ENCODE data around the gene TMPRSS3.
A peak's percentile ranks its signal among the peaks of the same experiment; 100 is the strongest.

The TMPRSS3 gene

DNA sequence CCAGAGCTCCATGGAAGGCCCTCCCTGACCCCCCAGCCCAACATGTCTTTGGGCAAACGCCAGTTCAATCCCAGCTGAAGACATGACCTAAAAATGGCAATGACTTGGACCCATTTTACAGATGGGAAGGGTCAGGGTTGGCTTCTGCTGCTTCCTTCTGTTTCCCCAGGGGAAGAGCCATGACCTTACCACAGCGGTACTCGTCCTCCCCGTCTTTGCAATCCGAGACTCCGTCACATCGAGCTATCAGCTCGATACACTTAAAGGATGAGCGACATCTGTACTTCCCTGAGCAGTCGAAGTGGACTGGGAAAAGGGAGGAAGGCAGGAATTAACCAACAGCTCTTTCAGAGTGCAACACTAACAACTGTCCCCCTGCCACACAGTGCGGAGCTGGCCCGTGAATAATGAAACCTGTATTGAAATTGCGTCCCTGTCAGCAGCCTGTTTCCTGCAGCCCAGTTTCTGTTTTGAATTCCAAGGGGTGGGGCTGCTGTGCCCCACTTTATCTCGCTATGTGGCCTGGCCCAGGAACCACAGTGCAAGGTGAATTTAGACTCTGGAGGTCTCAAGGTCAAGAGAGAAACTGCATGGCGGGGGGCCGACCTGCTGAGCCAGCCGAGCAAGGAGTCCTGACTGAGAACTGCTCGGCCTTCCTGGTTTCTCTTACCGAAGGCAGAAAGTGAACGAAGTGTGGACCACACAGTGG is 7.0 kb downstream of the TMPRSS3 start:
- peak; percentile 7 for DNase-seq (ENCODE audit: low read depth, low spot score)

GRCh38 chr21:42387843-42388340 is 8.0 kb downstream of the TMPRSS3 start:
- DNase-seq (ENCODE audit: low read depth, low spot score) = no peak

- no peak for DNase-seq (ENCODE audit: low read depth, low spot score)
Measured at GRCh38 chr21:42387164-42387563, 8.7 kb downstream of the TMPRSS3 start.

DNA sequence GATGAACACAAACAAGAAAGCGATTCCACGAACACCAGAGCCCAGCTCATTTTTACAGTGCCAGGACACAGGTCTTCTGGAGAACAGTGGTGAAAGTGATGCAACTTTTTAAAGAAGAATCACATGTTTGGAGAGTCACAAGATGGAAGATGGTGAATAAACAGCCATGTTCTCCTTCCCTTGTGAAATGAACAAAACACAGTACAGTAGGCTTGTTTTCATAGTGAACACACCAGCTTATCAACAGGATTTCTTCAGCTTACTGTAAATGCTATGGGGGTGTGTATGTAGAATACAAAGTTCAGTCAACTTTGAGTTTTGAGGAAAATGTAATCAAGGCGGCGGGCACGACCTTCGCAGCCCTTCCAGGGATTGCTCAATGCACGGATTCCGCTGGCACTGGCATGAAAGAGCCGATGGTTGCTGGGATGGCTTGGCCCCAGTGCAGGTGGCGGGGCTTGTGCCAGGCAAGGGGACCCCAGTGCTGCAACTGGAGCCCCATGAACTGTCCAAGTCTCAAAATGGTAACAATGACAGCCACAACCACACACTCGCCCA is 9.7 kb downstream of the TMPRSS3 start:
- no peak for DNase-seq (ENCODE audit: low read depth, low spot score)

GRCh38 chr21:42385619-42386018 is 10.2 kb downstream of the TMPRSS3 start:
- DNase-seq (ENCODE audit: low read depth, low spot score) = no peak

DNA sequence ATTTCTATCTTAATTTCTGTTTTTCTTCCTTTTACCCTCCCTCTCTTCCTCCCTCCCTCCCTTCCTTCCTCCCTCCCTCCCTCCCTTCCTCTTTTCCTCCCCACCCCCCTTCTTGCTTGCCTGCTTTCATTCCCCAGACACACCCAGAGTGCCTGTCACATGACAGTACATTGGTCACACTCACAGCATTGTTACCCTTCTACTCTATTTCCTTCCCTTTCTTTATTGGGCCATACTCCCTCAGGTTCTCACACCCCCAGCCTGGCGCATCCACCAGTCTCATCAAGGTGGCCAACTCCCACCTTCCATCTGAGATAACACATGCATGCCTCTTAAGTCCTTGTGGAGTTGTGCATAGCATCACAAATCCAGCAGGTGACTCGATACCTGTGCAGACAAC is 10.9 kb downstream of the TMPRSS3 start:
- DNase-seq (ENCODE audit: low read depth, low spot score) = no peak

DNA sequence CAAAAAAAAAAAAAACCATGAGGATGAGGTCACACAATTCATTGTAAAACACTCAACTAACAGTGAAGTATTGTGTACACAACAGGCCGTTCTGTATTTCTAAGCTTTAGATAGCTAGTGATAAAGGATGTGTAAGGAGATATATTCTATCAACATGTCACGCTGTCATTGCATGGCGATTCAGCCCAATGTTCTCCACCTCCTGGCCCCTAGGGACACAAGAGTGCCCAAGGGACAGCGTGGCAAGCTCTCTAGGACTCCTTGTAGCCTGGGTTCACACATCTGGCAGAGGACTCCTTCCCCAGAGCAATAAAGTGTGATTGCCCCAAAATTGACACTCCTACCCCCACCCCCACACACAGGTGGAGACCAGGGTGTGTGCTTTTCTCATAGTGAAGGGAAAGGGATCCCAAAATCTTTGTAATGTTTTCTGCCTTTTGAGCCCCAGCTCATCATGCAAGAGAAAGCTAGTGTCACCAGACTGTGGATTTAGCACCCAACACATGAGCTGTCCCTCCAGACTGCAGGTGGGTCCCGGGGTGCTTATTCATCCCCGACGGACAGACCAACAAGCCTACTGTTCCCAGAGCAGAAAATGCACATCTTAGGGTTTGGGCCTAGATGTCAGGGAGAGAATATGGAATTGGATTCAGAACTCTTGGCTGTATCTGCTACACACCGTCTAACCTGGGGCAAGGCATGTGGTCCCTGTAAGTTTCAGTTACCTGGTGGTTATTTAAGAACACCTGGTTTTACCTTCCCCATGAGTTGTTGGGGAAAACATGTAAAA is 11.5 kb downstream of the TMPRSS3 start:
- DNase-seq (ENCODE audit: low read depth, low spot score) = no peak

DNA sequence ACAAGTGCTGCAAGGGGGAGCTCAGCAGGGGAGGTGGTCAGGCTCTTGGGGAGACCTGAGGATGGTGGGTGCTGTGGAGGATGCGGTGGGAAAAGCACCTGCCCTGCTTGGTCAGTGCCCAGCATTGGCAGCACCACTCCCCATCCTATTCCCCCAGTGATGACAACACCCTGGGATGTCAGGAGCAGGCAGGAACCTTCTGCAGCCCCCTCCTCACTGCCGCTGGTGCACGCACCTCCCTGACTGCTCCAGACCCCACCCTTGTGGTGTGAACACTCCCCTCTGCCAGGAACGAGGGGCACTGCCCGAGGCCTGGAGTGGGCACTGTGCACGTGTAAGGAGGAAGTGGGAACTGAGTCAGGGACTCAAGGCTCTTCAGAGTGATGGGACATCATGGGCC is 12.5 kb downstream of the TMPRSS3 start:
- DNase-seq (ENCODE audit: low read depth, low spot score) = no peak

DNA sequence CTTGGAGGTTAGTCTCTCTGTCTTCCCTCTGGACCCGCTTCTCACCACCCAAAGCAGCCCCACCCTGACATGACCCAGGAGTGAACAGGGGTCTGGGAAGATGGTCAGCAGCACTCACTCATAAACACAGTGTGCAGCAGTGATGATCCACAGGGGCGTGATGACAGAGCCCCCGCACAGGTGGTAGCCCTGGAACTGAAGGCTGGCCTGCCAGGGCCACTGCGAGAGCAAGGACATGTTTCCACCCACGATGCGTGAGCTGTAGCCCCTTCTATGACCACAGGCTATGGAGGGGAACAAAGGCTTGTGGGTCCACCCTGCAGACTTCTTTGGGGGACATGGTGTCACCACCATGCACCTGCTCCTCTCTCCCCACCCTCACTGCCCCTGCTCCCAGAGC is 12.9 kb downstream of the TMPRSS3 start:
- no peak for DNase-seq (ENCODE audit: low read depth, low spot score)

DNA sequence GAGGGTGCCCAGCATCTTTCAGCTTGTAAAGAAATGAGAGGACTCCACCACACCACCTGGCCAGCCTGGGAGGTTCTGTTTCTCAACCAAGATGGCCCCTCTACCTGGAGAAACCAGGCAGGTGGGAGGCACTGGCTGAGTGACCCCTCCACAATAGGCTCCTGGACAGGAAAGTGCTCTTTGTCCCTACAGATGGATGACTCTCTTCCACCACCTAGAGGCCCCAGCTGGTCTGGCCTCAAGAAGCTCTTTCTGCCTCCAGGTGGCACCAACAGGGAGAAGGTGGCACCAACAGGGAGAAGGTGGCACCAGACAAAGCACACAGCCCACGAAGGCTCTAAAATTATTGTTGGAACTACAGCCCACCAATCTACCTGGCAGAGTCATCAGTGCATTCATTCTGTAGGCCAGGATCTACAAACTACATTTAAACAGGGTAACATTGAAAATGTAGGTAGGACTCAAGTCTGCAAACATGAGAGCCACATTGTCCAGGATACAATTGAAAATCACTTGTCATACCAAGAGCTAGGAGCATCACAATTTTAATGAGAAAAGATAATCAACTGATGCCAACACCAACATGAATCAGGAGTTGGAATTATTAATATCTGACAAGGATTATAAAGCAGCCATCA is 14.4 kb downstream of the TMPRSS3 start:
- DNase-seq (ENCODE audit: low read depth, low spot score) = peak; percentile 25

- DNase-seq (ENCODE audit: low read depth, low spot score) = no peak
Measured at GRCh38 chr21:42379426-42380215, 16.2 kb downstream of the TMPRSS3 start.

DNA sequence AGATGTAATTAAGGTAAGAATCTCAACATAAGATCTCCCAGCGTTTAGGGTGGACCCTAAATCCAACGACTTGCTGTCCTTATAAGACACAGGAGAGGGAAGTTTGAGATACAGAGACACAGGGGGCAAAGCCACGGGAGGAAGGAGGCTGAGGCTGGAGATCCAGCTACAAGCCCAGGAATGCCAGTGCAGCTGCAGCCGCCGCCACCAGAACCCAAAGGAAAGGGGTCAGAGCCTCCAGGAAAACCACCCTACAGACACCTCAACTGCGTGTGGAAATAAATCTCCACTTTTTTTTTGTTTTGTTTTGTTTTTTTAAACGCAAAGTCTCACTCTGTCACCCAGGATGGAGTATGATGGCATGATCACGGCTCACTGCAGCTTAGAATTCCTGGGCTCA is 17.4 kb downstream of the TMPRSS3 start:
- no peak for DNase-seq (ENCODE audit: low read depth, low spot score)

DNA sequence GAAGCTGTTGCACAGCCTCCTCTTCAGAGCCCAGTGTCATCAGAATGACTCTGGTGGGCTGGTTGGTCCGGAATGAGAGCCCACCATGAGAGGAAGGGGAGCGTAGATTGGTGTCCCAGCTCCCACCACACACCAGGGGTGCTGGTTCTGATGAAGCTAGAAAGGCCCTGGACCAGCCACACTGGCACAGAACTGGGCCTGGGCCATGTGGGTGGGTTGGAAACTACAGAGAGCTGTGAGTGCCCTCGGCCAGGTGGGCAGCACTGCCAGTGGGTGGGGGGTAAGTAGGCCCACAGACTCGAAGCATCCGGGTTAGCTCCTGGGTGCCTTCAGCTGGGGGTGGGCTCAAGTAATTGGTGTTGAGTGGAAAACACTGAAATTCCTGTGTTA is 17.9 kb downstream of the TMPRSS3 start:
- DNase-seq (ENCODE audit: low read depth, low spot score) = no peak

GRCh38 chr21:42377211-42377950 is 18.5 kb downstream of the TMPRSS3 start:
- DNase-seq (ENCODE audit: low read depth, low spot score) = no peak

DNA sequence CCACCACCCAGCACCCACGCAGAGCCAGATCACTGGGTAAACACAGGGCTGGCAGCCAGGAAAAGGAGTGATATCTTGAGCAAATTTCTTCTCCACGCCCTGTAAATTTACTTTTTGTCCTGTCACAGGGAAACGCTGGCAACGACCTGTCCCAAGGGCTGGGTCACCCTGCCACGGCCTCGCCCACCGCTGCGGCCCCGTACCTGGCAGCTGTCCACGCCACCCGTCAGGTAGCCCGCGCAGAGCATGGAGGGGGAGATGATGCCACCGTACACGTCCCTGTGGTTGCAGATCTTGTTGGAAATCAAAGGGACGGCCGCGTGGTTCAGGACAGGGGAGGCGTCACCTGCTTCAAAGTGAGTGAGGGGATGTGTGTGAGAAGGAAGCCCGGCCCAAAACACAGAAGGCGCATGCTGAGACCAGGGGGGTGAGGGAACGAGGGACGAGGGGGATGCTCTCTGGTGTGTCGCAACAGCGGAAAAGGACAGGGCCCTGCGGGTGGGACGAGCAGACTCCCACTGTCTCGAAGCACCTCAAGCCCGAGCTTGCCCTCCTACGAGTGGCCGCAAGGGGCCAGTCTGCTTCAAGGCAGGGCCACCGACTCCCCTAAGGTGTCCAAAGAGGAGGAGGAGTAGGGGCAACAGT is 19.4 kb downstream of the TMPRSS3 start:
- no peak for DNase-seq (ENCODE audit: low read depth, low spot score)

GRCh38 chr21:42375966-42376337 is 19.9 kb downstream of the TMPRSS3 start:
- no peak for DNase-seq (ENCODE audit: low read depth, low spot score)

DNA sequence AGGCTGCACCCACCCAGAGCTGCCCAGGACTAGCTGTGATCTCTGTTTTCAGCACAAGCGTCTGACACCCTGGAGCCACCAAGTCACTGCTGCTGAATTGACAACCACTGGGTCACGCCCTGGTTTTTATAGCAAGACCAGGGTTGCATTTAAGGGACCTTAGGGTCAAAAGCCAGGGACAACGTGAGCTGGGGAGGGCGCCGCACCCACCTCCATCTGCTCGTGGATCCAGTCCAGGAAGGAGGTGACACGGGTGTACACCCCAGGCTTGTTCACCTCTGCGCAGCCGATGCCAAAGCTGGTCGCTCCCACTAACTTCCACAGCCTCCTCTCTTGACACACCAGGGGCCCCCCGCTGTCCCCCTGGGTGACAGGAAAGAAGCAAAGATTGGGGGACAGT is 20.3 kb downstream of the TMPRSS3 start:
- DNase-seq (ENCODE audit: low read depth, low spot score) = no peak

GRCh38 chr21:42374864-42375499 is 20.9 kb downstream of the TMPRSS3 start:
- no peak for DNase-seq (ENCODE audit: low read depth, low spot score)

GRCh38 chr21:42374457-42374856 is 21.4 kb downstream of the TMPRSS3 start:
- no peak for DNase-seq (ENCODE audit: low read depth, low spot score)

Data from iPS DF 19.7 (cell line).